ENCODE results near the gene AQP12B. TPM values are rescaled to one million over a fixed set of nuclear protein-coding genes. Genes with fewer than 3 reads are reported as not detected.

Gene AQP12B
- total and polyA plus RNA-seq, 9 donors = 0.18 to 0.36 TPM; not detected in 7

DNA sequence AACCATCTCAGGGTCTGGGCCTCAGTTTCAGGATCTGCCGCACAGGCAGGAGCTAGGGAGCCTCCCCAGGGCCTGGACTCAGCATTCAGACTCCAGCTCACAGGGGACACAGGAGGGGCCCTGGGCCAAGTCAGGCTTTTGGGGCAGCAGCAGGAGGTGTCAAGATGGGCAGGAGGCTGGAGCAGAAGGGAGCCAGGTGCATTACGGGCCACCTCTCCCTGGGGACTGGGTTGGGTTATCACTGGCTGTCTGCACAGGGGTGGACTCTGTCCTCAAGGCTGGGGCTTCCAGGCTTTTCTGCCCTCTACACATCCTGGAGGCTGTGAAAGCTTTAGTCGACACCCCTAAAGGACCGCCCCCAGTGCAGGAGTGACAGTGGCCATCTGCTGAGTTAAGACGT is 29.0 kb upstream of the AQP12B start:
- TF ChIP-seq, protein P1, sequence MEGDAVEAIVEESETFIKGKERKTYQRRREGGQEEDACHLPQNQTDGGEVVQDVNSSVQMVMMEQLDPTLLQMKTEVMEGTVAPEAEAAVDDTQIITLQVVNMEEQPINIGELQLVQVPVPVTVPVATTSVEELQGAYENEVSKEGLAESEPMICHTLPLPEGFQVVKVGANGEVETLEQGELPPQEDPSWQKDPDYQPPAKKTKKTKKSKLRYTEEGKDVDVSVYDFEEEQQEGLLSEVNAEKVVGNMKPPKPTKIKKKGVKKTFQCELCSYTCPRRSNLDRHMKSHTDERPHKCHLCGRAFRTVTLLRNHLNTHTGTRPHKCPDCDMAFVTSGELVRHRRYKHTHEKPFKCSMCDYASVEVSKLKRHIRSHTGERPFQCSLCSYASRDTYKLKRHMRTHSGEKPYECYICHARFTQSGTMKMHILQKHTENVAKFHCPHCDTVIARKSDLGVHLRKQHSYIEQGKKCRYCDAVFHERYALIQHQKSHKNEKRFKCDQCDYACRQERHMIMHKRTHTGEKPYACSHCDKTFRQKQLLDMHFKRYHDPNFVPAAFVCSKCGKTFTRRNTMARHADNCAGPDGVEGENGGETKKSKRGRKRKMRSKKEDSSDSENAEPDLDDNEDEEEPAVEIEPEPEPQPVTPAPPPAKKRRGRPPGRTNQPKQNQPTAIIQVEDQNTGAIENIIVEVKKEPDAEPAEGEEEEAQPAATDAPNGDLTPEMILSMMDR (IDR thresholded peaks at IDR 0.05) = no peak
- TF ChIP-seq POLR2A (IDR thresholded peaks at IDR 0.05) = no peak
- TF ChIP-seq EP300 (IDR thresholded peaks at IDR 0.05) = no peak
- H3K9me3 ChIP-seq = no peaks in the 10 kb centered on the region
- DNase-seq = no peak
- no peak overlapping the region for H3K4me3 ChIP-seq
- intact Hi-C loops (cut with DNase I) = no loop called here
- H3K27ac ChIP-seq = no peak overlapping the region
- 78 to 81% (median 78%) methylated on average over 5 of the region's 5 CpGs for WGBS, 3 donors
- no peaks in the 10 kb centered on the region for H3K36me3 ChIP-seq
- H3K27me3 ChIP-seq = no peaks in the 10 kb centered on the region
- H3K4me1 ChIP-seq (ENCODE audit: insufficient read depth) = no peaks in the 10 kb centered on the region

DNA sequence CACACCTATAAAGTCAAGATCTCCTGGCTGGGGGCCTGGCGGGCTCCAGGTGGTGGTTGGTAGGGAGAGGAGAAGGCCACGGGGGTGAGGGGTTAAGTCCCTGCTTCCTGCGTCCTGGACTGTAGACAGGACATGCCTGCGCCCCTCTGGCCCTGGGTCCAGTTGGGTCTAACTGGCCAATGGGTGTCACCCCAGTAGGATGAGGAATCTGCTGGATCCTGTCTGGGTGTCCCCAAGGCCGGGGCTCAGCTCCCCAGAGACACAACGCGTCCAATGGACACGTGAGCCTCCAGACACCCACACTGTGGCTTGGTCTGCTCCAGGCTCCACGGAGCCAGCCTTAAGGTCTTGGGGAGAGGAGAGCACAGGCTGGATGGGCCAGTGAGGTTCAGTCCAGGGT is 28.6 kb upstream of the AQP12B start:
- H3K27me3 ChIP-seq = no peaks in the 10 kb centered on the region
- no peaks in the 10 kb centered on the region for H3K9me3 ChIP-seq
- no peaks in the 10 kb centered on the region for H3K4me1 ChIP-seq (ENCODE audit: insufficient read depth)
- DNase-seq = peak in 1 of 5 donors; percentile 9
- WGBS, 3 donors = 83 to 88% (median 87%) methylated on average over 6 to 9 of the region's 9 CpGs
- H3K27ac ChIP-seq = no peak overlapping the region
- TF ChIP-seq, protein P1 (IDR thresholded peaks at IDR 0.05) = no peak
- no peak overlapping the region for H3K4me3 ChIP-seq
- intact Hi-C loops (cut with DNase I) = no loop called here
- H3K36me3 ChIP-seq = no peaks in the 10 kb centered on the region

DNA sequence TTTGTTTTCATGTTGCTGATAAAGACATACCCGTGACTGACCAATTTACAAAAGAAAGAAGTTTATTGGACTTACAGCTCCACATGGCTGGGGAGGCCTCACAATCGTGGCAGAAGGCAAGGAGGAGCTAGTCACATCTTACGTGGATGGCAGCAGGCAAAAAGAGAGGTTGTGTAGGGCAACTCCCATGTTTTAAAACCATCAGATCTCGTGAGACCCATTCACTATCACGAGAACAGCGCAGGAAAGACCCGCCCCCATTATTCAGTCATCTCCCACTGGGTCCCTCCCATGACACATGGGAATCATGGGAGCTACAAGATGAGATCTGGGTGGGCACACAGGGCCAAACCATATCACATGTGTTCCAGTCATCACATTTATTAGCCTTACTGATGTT is 25.8 kb upstream of the AQP12B start:
- no peak overlapping the region for H3K4me3 ChIP-seq
- TF ChIP-seq, protein P1 (IDR thresholded peaks at IDR 0.05) = no peak
- no peak for TF ChIP-seq EP300 (IDR thresholded peaks at IDR 0.05)
- TF ChIP-seq POLR2A (IDR thresholded peaks at IDR 0.05) = no peak
- H3K27ac ChIP-seq = no peak overlapping the region
- H3K4me1 ChIP-seq (ENCODE audit: insufficient read depth) = no peaks in the 10 kb centered on the region
- no peaks in the 10 kb centered on the region for H3K27me3 ChIP-seq
- 70 to 74% (median 73%) methylated on average over 7 of the region's 7 CpGs for WGBS, 3 donors
- intact Hi-C loops (cut with DNase I) = no loop called here
- H3K9me3 ChIP-seq = no peaks in the 10 kb centered on the region
- no peak for DNase-seq
- no peaks in the 10 kb centered on the region for H3K36me3 ChIP-seq

DNA sequence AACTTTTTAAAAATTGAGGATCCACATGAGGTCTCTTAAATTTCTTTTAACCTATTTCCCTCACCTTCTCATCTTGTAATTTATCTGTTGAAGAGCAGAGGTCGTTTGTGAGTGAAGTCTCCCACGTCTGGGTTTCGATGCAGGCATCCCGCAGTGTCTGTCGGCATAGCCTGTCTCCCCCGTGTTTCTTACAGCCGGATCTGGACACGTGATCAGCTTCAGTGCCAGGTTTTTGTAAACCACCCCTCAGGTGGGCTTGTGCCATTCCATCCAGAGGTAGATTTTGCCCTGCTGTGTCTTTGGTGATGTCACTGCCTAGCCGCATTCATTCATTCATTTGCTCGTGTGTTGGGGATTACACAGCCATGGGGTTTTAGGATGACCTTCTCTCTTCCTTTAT is 25.1 kb upstream of the AQP12B start:
- no peak for DNase-seq
- TF ChIP-seq POLR2A (IDR thresholded peaks at IDR 0.05) (no peak), EP300 (IDR thresholded peaks at IDR 0.05) (no peak)
- TF ChIP-seq, protein P1 (IDR thresholded peaks at IDR 0.05) = no peak
- WGBS, 3 donors = 21 to 24% (median 23%) methylated on average over 10 of the region's 10 CpGs
- Histone ChIP-seq H3K4me1 (ENCODE audit: insufficient read depth) (no peaks in the 10 kb centered on the region), H3K36me3 (no peaks in the 10 kb centered on the region), H3K4me3 (no peak overlapping the region), H3K9me3 (no peaks in the 10 kb centered on the region), H3K27ac (no peak overlapping the region), H3K27me3 (no peaks in the 10 kb centered on the region)
- intact Hi-C loops (cut with DNase I) = no loop called here

All from ovary (tissue), 9 donors.